ENCODE data around the gene CAPN8. TPM values are rescaled to one million over a fixed set of nuclear protein-coding genes. Genes with fewer than 3 reads are reported as not detected.

CAPN8 gene
- total RNA-seq, 1 experiment from 2014 or later: 0.54 TPM

GRCh38 chr1:223669003-223669795, 3.7 kb upstream of the CAPN8 start:
- BruUV-seq (replicated peaks): no TSS peak
- ChIA-PET POLR2A (no interaction called here), RAD21 (ENCODE audit: low non-redundant PET in 1 of 2, low total read pairs in 2 of 2, uncharacterized antibody in 2 of 2, unreplicated experiment in 2 of 2) (no interaction called here), CTCF (interaction anchor here (0.8 to 2.3 kb wide), 4 partner anchors 10 to 535 kb away, joined by 3 to 9 read pairs (median 3); no protein-coding TSS in a partner anchor)
- Histone ChIP-seq H3K9ac (ENCODE audit: low read length) (no peak overlapping the region), H3K9me3 (ENCODE audit: control insufficient read depth in 1 of 2, insufficient read depth in 1 of 2, low read depth in 1 of 2, low read length in 2 of 2) (peaks cover 0 to 1% of the 10 kb centered on the region in 2 experiments; a peak in 1 of 4 replicates), H3K4me2 (ENCODE audit: low read length) (no peak overlapping the region), H3K27me3 (ENCODE audit: insufficient read depth, low read length) (no peaks in the 10 kb centered on the region), H3K4me1 (ENCODE audit: control insufficient read depth in 1 of 2, insufficient read depth in 2 of 2, low read length in 2 of 2) (peaks cover 2 to 24% of the 10 kb centered on the region in 2 experiments; a peak in 3 of 4 replicates), H4K20me1 (ENCODE audit: insufficient read depth) (no peaks in the 10 kb centered on the region), H3K79me2 (ENCODE audit: insufficient read depth, low read length) (no peaks in the 10 kb centered on the region), H3K36me3 (ENCODE audit: control insufficient read depth in 1 of 2, insufficient read depth in 2 of 2, low read length in 2 of 2) (no peaks in the 10 kb centered on the region), H2AFZ (ENCODE audit: low read depth, low read length, poor library complexity, severe bottlenecking) (no peak overlapping the region), H3K9me2 (ENCODE audit: insufficient read depth) (no peaks in the 10 kb centered on the region), H3K4me3 (replicated peaks in 1 of 2; ENCODE audit: low read depth in 1 of 2, low read length in 2 of 2) (no peak overlapping the region), H3K27ac (ENCODE audit: low read depth, low read length) (no peak overlapping the region)
- DNase-seq (ENCODE audit: low read depth, low spot score) (no peak), ATAC-seq (no peak)
- TF ChIP-seq, protein P1, sequence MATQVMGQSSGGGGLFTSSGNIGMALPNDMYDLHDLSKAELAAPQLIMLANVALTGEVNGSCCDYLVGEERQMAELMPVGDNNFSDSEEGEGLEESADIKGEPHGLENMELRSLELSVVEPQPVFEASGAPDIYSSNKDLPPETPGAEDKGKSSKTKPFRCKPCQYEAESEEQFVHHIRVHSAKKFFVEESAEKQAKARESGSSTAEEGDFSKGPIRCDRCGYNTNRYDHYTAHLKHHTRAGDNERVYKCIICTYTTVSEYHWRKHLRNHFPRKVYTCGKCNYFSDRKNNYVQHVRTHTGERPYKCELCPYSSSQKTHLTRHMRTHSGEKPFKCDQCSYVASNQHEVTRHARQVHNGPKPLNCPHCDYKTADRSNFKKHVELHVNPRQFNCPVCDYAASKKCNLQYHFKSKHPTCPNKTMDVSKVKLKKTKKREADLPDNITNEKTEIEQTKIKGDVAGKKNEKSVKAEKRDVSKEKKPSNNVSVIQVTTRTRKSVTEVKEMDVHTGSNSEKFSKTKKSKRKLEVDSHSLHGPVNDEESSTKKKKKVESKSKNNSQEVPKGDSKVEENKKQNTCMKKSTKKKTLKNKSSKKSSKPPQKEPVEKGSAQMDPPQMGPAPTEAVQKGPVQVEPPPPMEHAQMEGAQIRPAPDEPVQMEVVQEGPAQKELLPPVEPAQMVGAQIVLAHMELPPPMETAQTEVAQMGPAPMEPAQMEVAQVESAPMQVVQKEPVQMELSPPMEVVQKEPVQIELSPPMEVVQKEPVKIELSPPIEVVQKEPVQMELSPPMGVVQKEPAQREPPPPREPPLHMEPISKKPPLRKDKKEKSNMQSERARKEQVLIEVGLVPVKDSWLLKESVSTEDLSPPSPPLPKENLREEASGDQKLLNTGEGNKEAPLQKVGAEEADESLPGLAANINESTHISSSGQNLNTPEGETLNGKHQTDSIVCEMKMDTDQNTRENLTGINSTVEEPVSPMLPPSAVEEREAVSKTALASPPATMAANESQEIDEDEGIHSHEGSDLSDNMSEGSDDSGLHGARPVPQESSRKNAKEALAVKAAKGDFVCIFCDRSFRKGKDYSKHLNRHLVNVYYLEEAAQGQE (IDR thresholded peaks at IDR 0.05; ENCODE audit: low read depth): no peak
- no peak for TF ChIP-seq EZH2 (IDR thresholded peaks at IDR 0.05)
- TF ChIP-seq SRF (IDR thresholded peaks at IDR 0.05; ENCODE audit: low read depth): no peak
- no peak for TF ChIP-seq EZH2phosphoT487 (IDR thresholded peaks at IDR 0.05; ENCODE audit: borderline replicate concordance)
- TF ChIP-seq SP1 (IDR thresholded peaks at IDR 0.05; ENCODE audit: low read depth): no peak
- TF ChIP-seq POLR2A (IDR thresholded peaks at IDR 0.05; ENCODE audit: borderline replicate concordance, extremely low read depth, insufficient read depth, insufficient read length): no peak
- TF ChIP-seq CEBPB (IDR thresholded peaks at IDR 0.05; ENCODE audit: low read depth): no peak
- TF ChIP-seq ZFX (IDR thresholded peaks at IDR 0.05): no peak
- TF ChIP-seq YY1 (IDR thresholded peaks at IDR 0.05; ENCODE audit: extremely low read depth, insufficient replicate concordance, low read depth, low read length): no peak
- TF ChIP-seq, protein P2, sequence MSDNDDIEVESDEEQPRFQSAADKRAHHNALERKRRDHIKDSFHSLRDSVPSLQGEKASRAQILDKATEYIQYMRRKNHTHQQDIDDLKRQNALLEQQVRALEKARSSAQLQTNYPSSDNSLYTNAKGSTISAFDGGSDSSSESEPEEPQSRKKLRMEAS (IDR thresholded peaks at IDR 0.05): no peak
- TF ChIP-seq POLR2AphosphoS5 (IDR thresholded peaks at IDR 0.05; ENCODE audit: low read depth, low read length): no peak
- intact Hi-C loops (cut with micrococcal nuclease): no loop called here
